ENCODE results near the gene SGPL1.
A peak's percentile ranks its signal among the peaks of the same experiment; 100 is the strongest.

SGPL1 gene

GRCh38 chr10:70863470-70864160 lies 47.9 kb downstream of the SGPL1 start:
- no peaks in the 10 kb centered on the region for H3K27me3 Mint-ChIP-seq (ENCODE audit: low read depth)
- TF ChIP-seq CTCF (IDR thresholded peaks at IDR 0.05; ENCODE audit: unreplicated experiment in 3 of 3): no peak
- H3K9me3 Mint-ChIP-seq: no peaks in the 10 kb centered on the region
- H3K4me1 Mint-ChIP-seq: no peaks in the 10 kb centered on the region
- H3K27ac Mint-ChIP-seq: no peak overlapping the region
- H3K4me3 Mint-ChIP-seq: no peak overlapping the region
- peaks cover 68% of the 10 kb centered on the region for H3K36me3 Mint-ChIP-seq (ENCODE audit: low read depth)

DNA sequence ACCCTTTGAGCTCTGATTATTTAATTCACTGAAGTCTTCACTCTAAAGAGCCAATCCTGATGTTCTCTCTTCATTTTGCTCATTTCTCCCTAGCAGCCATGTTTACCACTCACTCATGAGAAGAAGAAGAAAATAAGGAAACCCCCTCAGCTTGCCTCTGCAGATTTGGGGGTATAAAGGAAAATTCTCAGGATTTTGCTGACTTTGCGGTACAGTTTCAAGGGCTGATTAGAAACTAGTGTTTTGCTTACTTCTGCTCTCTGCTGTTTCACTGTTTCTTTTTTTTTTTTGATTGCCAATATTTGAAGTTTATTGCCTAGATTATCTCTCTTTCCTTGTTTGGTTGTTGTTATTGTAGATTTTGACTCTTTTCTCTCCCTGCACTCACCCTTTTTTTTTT lies 49.2 kb downstream of the SGPL1 start:
- Mint-ChIP-seq H3K4me3 (peak overlapping the region in 1 of 3 experiments; percentile 1), H3K4me1 (no peaks in the 10 kb centered on the region), H3K27me3 (ENCODE audit: low read depth) (no peaks in the 10 kb centered on the region), H3K27ac (peak overlapping the region in 2 of 3 experiments; percentile 28 to 57), H3K36me3 (ENCODE audit: low read depth) (peaks cover 70% of the 10 kb centered on the region), H3K9me3 (no peaks in the 10 kb centered on the region)
- TF ChIP-seq CTCF (IDR thresholded peaks at IDR 0.05; ENCODE audit: unreplicated experiment in 3 of 3): no peak

DNA sequence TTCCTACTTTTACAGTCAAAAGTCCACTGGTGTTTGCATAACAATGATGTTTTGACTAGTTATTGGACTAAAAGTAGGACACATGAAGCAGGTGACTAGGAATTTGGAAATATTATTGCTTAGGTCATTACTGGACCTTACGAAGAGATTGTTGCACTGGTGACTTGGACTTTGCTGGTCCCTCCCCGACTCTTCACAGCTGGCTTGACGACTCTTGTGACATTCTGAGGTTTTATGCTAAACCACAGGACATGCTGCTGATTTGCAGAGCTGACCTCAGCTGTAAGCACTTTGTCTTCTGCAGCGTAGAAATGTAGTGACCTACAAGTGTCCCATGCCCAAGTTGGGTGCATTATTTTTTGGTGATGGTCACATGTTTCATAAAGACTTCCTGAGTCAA lies 50.7 kb downstream of the SGPL1 start:
- Mint-ChIP-seq H3K4me1 (no peaks in the 10 kb centered on the region), H3K27ac (no peak overlapping the region), H3K27me3 (ENCODE audit: low read depth) (no peaks in the 10 kb centered on the region), H3K4me3 (no peak overlapping the region), H3K9me3 (no peaks in the 10 kb centered on the region), H3K36me3 (ENCODE audit: low read depth) (peaks cover 70% of the 10 kb centered on the region)
- TF ChIP-seq CTCF (IDR thresholded peaks at IDR 0.05; ENCODE audit: unreplicated experiment in 3 of 3): no peak

GRCh38 chr10:70872291-70872690 lies 56.5 kb downstream of the SGPL1 start:
- H3K27ac Mint-ChIP-seq: no peak overlapping the region
- H3K4me3 Mint-ChIP-seq: no peak overlapping the region
- no peak for TF ChIP-seq CTCF (IDR thresholded peaks at IDR 0.05; ENCODE audit: unreplicated experiment in 3 of 3)

DNA sequence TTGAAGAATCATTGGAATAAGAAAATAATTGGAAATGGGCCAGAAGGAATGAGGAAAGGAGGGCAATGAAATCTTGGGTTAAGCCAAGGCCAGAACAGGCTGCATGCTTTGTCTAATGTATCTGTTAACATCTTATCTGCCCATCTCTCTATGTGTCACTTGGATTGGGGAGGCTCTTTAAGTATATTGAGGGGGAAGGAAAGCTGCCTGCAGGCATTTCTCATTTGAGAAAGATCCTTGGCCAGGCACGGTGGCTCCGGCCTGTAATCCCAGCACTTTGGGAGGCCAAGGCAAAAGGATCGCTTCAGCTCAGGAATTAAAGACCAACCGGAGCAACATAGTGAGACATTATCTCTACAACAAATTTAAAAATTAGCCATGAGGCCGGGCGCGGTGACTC lies 58.3 kb downstream of the SGPL1 start:
- Mint-ChIP-seq H3K27ac (no peak overlapping the region), H3K9me3 (no peaks in the 10 kb centered on the region), H3K27me3 (ENCODE audit: low read depth) (no peaks in the 10 kb centered on the region), H3K4me3 (no peak overlapping the region), H3K4me1 (no peaks in the 10 kb centered on the region), H3K36me3 (ENCODE audit: low read depth) (peaks cover 87% of the 10 kb centered on the region)
- no peak for TF ChIP-seq CTCF (IDR thresholded peaks at IDR 0.05; ENCODE audit: unreplicated experiment in 3 of 3)

More at GRCh38 chr10:70872291-70872690, 56.5 kb downstream of the SGPL1 start:
- Mint-ChIP-seq H3K27me3 (ENCODE audit: low read depth) (no peaks in the 10 kb centered on the region), H3K36me3 (ENCODE audit: low read depth) (peaks cover 82% of the 10 kb centered on the region), H3K4me1 (no peaks in the 10 kb centered on the region), H3K9me3 (no peaks in the 10 kb centered on the region)

DNA sequence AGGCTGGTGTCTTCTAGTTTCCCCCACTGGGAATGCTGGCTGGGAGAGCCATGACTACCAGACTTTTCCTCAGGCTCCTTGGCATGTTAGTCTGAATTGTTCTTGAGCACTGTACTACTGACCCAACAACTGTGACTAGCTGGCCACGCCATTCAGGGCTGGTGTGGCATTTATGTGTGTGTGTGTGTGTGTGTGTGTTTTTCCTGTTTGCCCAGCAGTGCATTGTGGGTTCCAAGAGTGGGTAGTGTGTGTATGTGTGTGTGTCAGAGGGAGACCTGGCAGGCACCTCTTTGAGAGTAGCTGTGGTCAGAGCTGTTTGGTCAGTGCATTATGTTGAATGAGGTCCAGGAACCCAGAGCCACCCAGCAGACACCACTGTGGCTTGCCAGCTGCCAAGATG lies 63.5 kb downstream of the SGPL1 start:
- Mint-ChIP-seq H3K27ac (no peak overlapping the region), H3K36me3 (ENCODE audit: low read depth) (peaks cover 64% of the 10 kb centered on the region), H3K9me3 (no peaks in the 10 kb centered on the region), H3K4me1 (no peaks in the 10 kb centered on the region), H3K27me3 (ENCODE audit: low read depth) (no peaks in the 10 kb centered on the region), H3K4me3 (no peak overlapping the region)
- no peak for TF ChIP-seq CTCF (IDR thresholded peaks at IDR 0.05; ENCODE audit: unreplicated experiment in 3 of 3)

All from nephron (organoid).